Measurements from ENCODE around the gene FBXO21.
"Not testable (repeated sequence)": the region's sequence is repeated elsewhere in the genome, so short reads cannot be mapped to it uniquely, and the experiment has no call there.

Gene FBXO21, protein sequence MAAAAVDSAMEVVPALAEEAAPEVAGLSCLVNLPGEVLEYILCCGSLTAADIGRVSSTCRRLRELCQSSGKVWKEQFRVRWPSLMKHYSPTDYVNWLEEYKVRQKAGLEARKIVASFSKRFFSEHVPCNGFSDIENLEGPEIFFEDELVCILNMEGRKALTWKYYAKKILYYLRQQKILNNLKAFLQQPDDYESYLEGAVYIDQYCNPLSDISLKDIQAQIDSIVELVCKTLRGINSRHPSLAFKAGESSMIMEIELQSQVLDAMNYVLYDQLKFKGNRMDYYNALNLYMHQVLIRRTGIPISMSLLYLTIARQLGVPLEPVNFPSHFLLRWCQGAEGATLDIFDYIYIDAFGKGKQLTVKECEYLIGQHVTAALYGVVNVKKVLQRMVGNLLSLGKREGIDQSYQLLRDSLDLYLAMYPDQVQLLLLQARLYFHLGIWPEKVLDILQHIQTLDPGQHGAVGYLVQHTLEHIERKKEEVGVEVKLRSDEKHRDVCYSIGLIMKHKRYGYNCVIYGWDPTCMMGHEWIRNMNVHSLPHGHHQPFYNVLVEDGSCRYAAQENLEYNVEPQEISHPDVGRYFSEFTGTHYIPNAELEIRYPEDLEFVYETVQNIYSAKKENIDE

DNA sequence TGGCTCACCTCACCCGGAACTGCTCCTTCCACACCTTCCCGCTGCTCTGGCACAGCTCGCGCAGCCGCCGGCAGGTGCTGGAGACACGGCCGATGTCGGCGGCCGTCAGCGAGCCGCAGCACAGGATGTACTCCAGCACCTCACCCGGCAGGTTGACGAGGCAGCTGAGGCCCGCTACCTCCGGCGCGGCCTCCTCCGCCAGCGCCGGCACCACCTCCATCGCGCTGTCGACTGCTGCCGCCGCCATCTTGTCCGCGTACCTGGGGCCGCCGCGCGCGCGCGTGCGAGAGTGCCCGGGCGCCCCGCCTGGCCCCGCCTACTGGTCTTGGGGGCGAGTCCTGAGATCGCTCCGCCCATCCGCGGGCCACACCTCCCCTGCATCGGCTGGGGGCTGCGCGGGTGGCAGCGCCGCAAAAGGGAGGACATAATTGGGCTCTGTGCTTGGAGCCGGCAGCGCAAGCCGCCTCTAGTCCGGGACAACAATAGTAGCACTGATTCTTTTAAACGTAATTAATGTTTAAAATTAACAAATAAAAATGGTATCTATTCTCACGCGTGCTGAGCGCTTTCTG is at the start of gene FBXO21:
TSS of gene FBXO21 (minus strand) at position 261 of the 572 bp plus-strand sequence. CDS start at position 247, 14 bp downstream.
- DNase-seq (ENCODE audit: low read depth), result peak; percentile 51

DNA sequence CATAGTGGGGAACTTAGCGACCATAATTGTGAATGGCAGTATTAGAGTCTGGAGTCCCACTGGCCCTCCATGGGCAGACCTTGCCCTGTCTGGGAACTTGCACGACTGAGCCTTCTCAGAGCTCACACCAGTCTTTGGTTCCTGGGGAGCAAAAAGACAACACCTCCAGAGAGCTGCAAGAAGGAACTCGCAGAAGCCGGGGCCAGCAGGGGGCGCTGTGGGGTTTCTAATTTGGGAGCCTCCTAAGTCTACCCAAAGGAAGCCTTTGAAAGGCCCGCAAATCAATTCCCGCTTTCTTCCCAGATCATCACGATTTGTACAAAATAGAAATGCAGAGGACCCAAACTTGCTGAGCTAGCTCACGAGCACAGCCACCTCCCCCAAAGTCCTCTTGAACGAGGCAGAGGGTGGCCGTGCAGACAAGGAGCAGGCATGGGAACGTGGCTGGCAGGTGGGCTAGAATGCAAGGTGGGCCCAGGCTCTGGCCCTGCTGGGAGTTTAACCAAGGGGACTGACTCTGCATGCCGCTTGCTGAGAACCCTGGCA is 46.3 kb upstream of the FBXO21 start:
- peak; percentile 45 for DNase-seq (ENCODE audit: low read depth)

DNA sequence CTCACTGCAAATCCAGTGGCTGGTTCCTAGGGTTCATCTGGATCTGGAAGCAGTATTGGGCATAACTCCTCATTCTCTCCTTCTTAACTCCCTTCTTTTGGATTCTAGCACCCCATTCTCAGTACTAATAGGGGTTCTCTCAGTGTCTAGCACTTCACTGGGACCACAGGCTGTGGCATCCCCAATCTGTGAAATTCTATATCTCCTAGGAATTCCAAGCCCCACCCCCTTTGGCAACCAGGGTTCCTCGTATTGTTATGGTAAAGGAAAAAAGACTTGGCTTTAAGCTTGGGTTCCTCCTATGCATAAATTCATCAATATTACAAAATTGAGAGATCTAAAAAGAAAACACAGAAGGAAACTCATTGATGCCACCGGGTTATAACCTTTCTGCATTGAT is 45.0 kb upstream of the FBXO21 start:
- DNase-seq (ENCODE audit: low read depth), result no peak

DNA sequence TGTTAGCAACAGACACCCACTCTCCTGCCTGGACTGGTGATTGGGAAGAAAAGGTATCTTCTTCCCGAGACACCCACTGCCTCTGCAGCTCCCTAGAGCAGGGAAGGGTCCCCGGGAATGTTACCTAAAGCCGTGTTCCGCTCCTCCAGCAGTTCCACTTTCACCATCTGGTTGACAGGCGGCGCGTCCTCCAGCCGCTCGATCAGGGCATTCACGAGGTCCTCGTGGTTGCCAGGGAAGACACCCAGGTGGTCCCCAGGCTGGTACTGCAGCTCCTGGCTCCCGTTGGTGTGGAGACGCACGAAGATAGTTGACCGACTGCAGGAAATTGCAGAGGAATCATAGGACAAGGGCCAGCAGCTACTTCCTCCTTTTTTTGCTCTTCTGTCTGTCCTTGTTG is 44.2 kb upstream of the FBXO21 start:
- no peak for DNase-seq (ENCODE audit: low read depth)

DNA sequence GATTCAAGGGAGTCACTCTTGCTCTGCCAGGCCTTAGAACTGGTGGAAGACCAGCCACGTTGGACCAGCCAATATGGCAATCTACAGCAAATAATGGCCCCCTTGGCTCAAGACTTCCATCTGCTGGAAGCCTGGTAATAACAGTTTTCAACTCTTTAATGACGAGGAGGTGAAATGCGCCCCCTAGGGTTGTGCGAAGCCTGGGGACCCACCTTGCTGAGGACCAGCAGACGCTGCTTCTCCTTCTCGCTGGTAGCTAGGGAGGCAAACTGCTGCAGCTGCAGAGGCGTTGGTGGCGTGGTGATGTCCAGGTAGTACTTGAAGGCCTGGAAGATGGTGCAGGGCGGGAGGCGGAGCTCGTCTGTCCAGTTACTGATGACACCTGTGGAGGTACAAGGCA is 41.5 kb upstream of the FBXO21 start:
- DNase-seq (ENCODE audit: low read depth), result no peak

DNA sequence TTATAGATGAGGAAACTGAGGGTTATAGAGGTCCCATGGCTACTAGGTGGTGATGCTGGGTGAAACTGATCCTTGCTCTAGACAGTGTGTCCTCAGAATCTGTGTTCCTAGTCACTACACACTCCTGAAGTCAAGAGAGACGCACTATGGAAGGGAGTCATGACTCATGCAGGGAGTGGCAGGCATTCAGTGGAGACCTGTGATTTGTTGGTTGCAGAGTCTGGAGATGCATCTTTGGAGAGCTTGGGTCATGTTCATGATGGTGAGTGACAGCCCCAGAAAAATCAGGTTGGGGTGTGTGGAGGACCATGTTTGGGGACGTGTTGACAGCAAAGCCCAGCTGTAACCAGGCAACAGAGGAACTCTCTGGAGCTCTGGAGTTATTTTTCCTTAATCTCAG is 38.0 kb upstream of the FBXO21 start:
- DNase-seq (ENCODE audit: low read depth), result no peak

DNA sequence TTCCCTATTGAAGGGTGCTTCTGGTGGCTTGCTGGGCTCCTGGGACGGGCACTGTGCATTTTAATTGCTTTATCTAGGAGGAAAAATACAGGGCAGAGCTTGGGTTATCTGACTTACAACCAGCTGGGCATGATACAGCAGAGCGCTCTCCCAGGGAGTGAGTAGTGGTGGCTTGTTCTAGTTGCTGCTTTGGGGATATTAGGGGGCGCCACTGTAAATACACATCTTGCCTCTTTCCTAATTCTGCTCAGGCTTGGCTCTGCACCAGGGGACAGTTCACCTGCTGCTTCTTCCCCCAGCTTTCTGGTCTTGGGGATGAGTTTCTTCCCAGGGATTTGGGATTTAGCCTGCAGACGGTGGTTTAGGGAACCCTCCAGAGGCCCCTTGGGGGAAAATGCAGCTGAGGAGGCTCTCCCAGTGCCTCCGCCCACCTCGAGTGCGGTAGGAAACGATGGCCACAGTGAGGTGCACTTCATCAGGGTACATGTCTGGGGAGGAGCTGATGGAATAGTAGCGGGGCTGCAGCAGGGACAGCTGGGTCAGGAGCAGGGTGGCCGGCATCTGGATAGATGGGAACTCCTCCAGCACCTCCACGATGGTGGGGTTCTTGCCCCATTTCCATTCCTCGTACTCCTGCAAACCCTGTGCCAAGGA is 36.9 kb upstream of the FBXO21 start:
- DNase-seq (ENCODE audit: low read depth), result no peak

DNA sequence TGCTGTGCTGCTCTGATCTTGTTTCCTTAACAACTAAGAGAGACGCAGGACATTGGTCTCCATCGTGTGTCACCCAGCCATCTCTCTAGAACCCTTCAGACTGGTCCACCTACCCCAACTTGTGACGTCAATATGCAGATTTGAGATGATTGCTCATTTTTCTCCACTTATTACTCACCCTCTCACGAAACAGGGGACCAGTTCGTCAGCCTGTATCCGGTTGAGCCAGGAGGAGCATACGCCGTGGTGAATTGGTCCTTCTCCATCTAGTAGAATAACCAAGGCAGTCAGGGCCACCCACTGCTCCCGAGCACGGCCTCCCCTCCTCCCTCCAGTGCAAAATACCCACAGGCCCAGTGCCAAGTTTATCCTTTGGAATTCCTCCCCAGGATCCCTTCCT is 36.2 kb upstream of the FBXO21 start:
- no peak for DNase-seq (ENCODE audit: low read depth)

DNA sequence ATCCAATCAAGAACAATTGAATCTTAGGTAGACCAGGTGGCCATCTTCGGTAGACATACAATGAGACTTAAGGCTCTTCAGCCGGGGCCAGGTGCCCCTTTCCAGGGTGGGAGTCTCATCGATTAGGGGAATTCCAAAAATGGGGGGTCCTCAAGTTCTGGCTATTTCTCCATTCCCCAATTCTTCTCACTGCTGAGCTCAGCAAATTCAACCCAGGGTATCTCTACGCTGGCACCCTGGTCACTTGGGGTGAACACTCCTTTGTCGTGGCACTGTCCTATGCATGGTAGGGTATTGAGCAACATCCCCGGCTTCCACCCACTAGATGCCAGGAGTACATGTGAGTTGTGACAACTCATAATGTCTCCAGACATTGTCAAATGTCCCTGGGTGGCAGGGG is 34.9 kb upstream of the FBXO21 start:
- DNase-seq (ENCODE audit: low read depth), result no peak

DNA sequence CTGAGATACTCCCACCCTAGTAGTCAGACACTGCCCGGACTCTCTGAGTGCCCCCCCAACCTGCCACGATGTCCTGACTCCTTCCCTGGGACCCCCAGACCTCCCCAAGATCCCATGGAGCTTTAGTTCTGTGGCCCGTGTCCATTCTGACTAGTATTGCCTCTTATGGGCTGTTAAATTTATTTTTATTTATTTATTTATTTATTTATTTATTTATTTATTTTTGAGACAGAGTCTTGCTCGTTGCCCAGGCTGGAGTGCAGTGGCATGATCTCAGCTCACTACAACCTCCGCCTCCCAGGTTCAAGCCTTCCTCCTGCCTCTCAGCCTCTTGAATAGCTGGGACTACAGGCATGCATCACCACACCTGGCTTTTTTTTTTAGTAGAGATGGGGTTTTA is 30.7 kb upstream of the FBXO21 start:
- DNase-seq (ENCODE audit: low read depth), result not testable (repeated sequence)

DNA sequence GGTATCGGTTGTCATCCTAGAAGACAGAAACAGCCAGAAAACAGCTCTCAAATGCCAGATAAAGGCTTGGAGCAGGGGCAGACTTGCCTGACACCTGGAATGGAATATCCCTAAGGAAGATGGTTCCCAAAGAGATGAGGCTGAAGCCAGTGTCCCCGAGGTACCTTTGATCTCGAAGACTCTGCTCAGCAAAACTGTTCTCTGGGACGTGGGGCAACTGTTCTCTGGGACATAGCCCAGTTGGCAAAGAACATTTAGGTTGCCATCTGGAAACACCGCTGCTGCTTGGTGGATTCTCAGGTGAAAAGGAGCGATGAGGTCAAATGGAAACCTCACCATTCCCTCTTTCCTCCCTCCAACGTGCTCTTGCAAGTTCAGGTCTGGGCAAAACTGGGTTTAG is 27.9 kb upstream of the FBXO21 start:
- no peak for DNase-seq (ENCODE audit: low read depth)

DNA sequence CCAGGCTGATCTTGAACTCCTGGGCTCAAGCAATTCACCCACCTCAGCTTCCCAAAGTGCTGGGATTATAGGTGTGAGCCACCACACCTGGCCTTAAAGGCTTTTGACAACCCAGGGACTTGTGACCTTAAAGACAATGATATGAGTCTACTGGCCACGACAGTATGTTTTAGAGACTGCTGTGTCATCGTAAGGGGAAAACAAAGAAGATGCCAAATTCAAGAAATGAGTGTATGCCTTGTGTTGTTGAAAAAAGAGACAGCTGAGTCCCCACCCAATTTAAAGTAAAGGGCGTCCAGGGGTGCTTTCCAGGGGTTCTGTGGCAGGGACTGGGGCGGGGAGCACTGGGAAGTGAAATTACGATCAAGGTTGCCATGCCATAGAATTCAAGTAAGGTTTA is 26.4 kb upstream of the FBXO21 start:
- DNase-seq (ENCODE audit: low read depth), result no peak

DNA sequence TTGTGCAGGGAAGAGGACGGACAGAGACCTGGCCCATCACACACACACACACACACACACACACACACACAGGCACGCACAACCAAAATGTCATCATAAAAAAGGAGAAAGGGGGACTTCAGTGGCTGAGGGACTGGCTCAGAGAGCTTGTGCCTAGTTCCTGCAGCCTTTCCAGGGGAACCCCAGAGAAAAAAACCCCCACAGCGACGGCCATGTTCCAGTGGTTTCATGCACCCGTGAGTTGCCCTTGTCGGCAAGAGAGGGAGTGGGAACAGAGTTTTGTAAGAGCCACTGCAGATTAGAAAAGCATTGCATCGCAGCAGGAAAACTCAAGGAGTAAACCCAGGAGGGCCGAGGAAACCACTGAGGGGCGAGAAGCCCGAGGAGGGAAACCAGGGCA is 24.5 kb upstream of the FBXO21 start:
- no peak for DNase-seq (ENCODE audit: low read depth)

DNA sequence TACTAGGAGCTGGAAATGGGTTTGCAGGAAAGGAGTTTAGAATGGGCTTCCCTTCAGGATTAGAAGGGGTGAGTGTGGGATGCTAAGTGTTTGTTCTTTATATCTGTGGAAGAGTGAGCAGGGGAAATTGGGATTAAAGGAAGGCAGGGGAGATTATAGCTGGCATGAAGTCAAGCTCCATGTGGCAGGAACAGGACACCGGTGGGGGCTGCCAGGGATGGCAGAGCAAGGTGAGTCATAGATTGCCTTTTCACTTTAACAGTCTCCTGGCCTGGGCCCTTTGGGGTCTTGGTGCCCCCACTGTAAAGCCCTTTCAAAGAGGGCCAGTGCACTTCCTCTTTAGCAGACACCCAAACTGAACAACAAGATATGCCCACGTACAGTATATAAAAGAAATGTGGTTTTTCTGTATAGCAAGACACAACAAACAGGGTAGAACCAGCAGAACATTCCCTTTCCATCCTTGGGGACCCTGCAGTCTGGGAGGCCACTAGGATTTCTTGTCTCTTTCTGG is 23.1 kb upstream of the FBXO21 start:
- DNase-seq (ENCODE audit: low read depth), result no peak

DNA sequence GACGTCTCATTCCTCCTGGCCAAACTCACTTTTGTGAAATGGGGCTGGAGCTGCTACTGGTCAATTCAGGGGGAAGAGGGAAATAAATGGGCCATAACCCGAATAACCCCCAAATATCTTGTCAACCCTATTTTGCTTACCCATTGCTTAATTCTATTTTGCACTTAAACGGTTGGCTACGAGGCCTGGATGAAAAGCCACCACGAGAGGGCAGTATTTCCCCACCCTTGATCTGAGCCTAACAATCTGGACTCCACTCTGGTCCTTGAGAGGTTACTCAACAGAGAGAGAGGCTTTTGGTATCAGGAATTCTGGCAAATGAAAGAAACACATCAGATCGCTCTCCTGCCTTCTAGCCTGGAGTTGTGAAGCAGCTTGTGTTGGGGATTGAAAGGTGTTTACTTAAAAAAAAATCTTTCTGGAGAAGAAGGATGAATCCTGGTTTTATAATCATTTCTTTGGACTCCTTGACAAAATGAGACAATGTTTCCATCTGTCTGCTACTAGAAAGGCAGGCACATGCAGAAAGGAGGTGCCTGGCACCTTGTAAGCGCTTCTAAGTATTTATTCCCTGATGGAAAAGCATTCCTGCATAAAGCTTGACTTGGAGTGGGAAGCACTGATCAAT is 22.4 kb upstream of the FBXO21 start:
- no peak for DNase-seq (ENCODE audit: low read depth)

DNA sequence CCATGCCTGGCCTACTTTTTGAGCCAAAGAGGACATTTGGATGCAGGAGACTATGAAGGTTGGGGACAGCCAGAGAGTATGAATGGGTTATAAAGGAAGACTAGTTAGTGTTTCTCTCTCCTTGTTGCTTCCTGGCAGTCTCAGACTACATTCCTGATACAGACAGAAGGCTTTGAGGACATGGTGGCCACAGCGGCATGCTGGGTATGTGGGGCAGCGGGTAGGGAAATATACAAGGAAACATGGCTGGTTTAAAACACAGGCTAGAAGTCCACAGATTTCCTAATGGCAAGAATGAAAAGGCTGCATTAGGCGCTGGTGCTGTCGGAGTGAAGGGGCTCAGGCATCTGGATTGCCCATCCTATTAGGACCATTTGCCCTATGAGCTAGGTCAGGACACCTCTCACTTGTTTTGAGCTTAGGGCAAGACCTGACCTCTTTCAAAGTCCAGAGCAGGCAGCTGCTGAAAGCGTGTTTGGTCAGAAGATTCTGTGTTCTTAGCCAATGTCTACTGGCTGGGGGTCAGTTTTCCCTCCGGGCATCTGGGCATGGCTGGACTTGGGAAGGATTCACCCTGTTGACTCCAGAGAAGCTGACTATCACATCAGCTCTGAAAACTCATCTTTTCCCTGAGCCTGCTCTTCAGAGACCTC is 20.1 kb upstream of the FBXO21 start:
- no peak for DNase-seq (ENCODE audit: low read depth)

DNA sequence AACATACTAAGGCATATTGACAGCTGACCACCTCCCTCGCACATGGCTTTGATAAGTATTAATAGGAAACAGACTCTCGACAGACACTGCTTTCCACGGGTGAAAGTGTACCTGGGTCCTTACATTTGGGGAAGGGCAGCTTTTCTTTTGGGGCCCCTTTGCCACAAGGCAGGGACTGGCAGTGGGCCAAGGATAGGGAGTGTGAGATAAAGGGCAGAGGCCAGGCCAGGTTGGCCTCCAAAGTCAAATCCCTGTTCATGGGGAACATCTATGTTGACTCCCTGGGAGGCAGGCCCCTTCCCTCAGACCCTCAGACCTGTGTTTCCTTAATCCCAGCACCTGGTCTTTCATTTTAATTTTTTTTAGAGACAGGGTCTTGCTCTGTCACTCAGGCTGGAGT is 19.4 kb upstream of the FBXO21 start:
- no peak for DNase-seq (ENCODE audit: low read depth)

DNA sequence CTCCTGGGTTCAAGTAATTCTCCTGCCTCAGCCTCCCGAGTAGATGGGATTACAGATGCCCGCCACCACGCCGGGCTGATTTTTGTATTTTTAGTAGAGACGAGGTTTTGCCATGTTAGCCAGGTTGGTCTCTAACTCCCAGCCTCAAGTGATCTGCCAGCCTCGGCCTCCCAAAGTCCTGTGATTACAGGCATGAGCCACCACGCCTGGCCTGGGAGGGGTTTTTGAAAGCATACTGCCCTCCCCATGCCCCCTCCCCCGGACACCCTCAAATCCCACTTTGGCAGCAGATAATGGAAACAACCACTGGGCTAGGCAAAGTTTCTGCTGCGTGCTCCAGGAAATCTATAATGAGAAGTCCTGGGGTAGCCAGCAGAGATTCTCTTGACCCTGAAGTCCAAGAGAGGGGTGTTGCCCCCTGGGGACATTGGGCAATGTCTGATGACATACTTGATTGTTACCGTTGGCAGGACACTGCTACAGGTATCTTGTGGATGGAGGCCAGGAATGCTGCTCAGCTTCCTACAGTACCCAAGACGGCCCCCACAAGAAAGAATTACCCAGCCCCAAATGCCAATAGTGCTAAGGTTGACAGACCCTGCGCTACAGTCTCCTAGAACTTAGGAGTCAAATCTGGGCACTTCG is 18.7 kb upstream of the FBXO21 start:
- DNase-seq (ENCODE audit: low read depth), result no peak

DNA sequence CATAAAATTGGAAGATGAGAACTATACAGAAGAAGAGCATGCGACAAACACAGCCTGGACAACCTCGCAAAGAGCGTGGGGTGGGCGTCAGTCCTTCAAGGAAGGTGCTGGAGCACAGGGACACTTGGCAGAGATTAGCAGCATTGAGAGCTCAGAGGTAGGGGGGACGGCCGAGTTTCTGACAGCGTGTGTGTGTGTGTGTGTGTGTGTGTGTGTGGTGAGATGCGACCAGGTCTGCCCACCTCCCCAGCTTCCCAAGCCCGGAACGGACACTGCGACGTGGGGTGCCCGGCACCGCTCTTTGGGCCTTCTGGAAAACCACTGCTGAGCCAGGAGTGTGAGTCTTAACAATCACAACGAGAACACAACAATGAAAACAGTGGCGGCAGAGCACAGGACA is 17.9 kb upstream of the FBXO21 start:
- DNase-seq (ENCODE audit: low read depth), result no peak

DNA sequence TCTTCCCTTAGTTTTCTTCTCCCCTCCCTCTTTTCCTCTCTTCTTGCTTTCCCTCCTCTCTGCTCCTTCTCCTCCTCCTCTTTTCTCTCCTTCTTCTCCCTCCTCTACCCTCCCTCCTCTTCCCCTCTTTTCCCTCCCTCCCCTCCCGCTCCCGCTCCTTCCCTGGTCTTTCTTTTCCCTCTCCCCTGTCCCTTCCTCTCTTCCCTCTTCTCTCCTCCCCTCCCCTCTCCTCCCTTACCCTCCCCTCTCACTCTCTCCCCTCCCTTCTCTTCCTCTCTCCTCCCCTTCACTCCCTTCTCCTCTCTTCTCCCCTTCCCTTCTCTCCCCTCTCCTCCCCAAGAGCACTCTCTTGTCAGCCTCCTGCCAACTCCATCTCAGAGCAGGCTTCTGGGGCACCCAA is 17.4 kb upstream of the FBXO21 start:
- DNase-seq (ENCODE audit: low read depth), result no peak

DNA sequence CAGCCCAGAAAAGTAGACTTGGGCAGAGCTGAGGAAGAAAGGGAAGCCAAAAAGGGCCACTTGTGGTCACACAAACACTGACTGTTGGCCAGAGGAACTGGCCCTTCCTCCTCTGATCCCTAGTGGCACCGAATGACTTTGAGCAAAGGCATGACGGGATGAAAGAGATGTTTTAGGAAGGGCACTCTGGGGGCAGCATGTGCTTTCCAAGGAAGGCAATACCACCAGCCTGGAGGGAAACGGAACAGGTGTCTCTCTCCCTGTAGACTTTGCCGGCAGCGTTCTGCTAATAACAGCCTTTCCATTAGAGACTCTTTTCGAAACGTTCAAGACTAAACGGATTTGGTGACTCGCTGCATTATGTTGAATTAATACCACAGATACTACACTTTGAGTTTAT is 12.3 kb upstream of the FBXO21 start:
- no peak for DNase-seq (ENCODE audit: low read depth)
